NB4 (cell line): ENCODE results near the gene EDNRB.

Experiments used
- CTCF ChIP-seq: IDR thresholded peaks from one replicate; pipeline ENCODE4 v1.5.1; 2012; ENCODE audit warnings: low read depth, low read length
- MAX ChIP-seq: IDR thresholded peaks from 2 replicates; pipeline ENCODE4 v1.6.1; 2011; ENCODE audit warnings: low read depth, low read length
- POLR2A ChIP-seq: IDR thresholded peaks from 2 replicates; pipeline ENCODE4 v1.6.1; 2011; ENCODE audit warnings: mild to moderate bottlenecking; ENCODE audit not compliant: insufficient read length; ENCODE audit errors: extremely low read depth

GRCh38 chr13:77891486-77891885 is 27.1 kb downstream of the EDNRB start:
- TF ChIP-seq CTCF (no peak), MAX (no peak), POLR2A (no peak)
